Neuron (in vitro differentiated cells): Measurements from ENCODE around the gene DENND1A.
"Not testable (repeated sequence)": the region's sequence is repeated elsewhere in the genome, so short reads cannot be mapped to it uniquely, and the experiment has no call there.

Source experiments
- H2AFZ ChIP-seq: one replicate; pipeline ENCODE4 v1.6.1; 2013; ENCODE audit warnings: low read depth, mild to moderate bottlenecking, inconsistent platforms, low read length, moderate library complexity
- H3K27me3 ChIP-seq: one replicate; pipeline ENCODE4 v1.6.1; 2013; ENCODE audit warnings: low read length; ENCODE audit not compliant: insufficient read depth
- H3K36me3 ChIP-seq: one replicate; pipeline ENCODE4 v1.6.1; 2013; ENCODE audit warnings: low read length; ENCODE audit not compliant: insufficient read depth
- H3K4me1 ChIP-seq: one replicate; pipeline ENCODE4 v1.6.1; 2013; ENCODE audit warnings: low read length; ENCODE audit not compliant: insufficient read depth
- H3K4me3 ChIP-seq: 2 replicates; pipeline ENCODE4 v1.5.1; 2013; ENCODE audit warnings: mild to moderate bottlenecking, low read length, moderate library complexity
- H3K9me3 ChIP-seq: one replicate; pipeline ENCODE4 v1.6.1; 2013; ENCODE audit warnings: low read length

The DENND1A gene

GRCh38 chr9:123746765-123747164 is 183.2 kb downstream of the DENND1A start:
- Histone ChIP-seq H3K27me3 (no peaks in the 10 kb centered on the region), H3K4me1 (peaks cover 9% of the 10 kb centered on the region), H2AFZ (no peak overlapping the region), H3K4me3 (no peak overlapping the region), H3K36me3 (no peaks in the 10 kb centered on the region), H3K9me3 (no peaks in the 10 kb centered on the region)

- Histone ChIP-seq H2AFZ (no peak overlapping the region), H3K4me1 (peaks cover 12% of the 10 kb centered on the region), H3K4me3 (no peak overlapping the region), H3K36me3 (no peaks in the 10 kb centered on the region), H3K9me3 (no peaks in the 10 kb centered on the region), H3K27me3 (no peaks in the 10 kb centered on the region)
Observed at GRCh38 chr9:123745933-123746332, 184.0 kb downstream of the DENND1A start.

GRCh38 chr9:123745451-123745850 is 184.5 kb downstream of the DENND1A start:
- no peaks in the 10 kb centered on the region for H3K9me3 ChIP-seq
- no peaks in the 10 kb centered on the region for H3K27me3 ChIP-seq
- no peak overlapping the region for H3K4me3 ChIP-seq
- peaks cover 12% of the 10 kb centered on the region for H3K4me1 ChIP-seq
- H2AFZ ChIP-seq: no peak overlapping the region
- H3K36me3 ChIP-seq: no peaks in the 10 kb centered on the region

GRCh38 chr9:123743737-123744136 is 186.2 kb downstream of the DENND1A start:
- Histone ChIP-seq H2AFZ (no peak overlapping the region), H3K4me3 (no peak overlapping the region)

GRCh38 chr9:123742009-123742767 is 187.7 kb downstream of the DENND1A start:
- no peak overlapping the region for H2AFZ ChIP-seq
- no peaks in the 10 kb centered on the region for H3K9me3 ChIP-seq
- no peak overlapping the region for H3K4me3 ChIP-seq
- H3K27me3 ChIP-seq: no peaks in the 10 kb centered on the region
- peaks cover 20% of the 10 kb centered on the region for H3K4me1 ChIP-seq
- H3K36me3 ChIP-seq: no peaks in the 10 kb centered on the region

More at GRCh38 chr9:123743737-123744136, 186.2 kb downstream of the DENND1A start:
- H3K9me3 ChIP-seq: no peaks in the 10 kb centered on the region
- H3K4me1 ChIP-seq: peaks cover 12% of the 10 kb centered on the region
- H3K36me3 ChIP-seq: no peaks in the 10 kb centered on the region
- H3K27me3 ChIP-seq: no peaks in the 10 kb centered on the region

- Histone ChIP-seq H3K27me3 (no peaks in the 10 kb centered on the region), H3K4me1 (peaks cover 20% of the 10 kb centered on the region), H2AFZ (no peak overlapping the region)
Observed at GRCh38 chr9:123741214-123741613, 188.7 kb downstream of the DENND1A start.

GRCh38 chr9:123739902-123740301 is 190.0 kb downstream of the DENND1A start:
- no peaks in the 10 kb centered on the region for H3K36me3 ChIP-seq
- no peaks in the 10 kb centered on the region for H3K27me3 ChIP-seq
- H3K4me1 ChIP-seq: peaks cover 20% of the 10 kb centered on the region
- H2AFZ ChIP-seq: no peak overlapping the region
- H3K9me3 ChIP-seq: no peaks in the 10 kb centered on the region
- H3K4me3 ChIP-seq: no peak overlapping the region

More at GRCh38 chr9:123741214-123741613, 188.7 kb downstream of the DENND1A start:
- H3K4me3 ChIP-seq: no peak overlapping the region
- no peaks in the 10 kb centered on the region for H3K9me3 ChIP-seq
- no peaks in the 10 kb centered on the region for H3K36me3 ChIP-seq

GRCh38 chr9:123739387-123739786 is 190.5 kb downstream of the DENND1A start:
- Histone ChIP-seq H2AFZ (no peak overlapping the region), H3K4me3 (no peak overlapping the region), H3K4me1 (peaks cover 20% of the 10 kb centered on the region), H3K36me3 (no peaks in the 10 kb centered on the region), H3K9me3 (no peaks in the 10 kb centered on the region), H3K27me3 (no peaks in the 10 kb centered on the region)

GRCh38 chr9:123738648-123739047 is 191.3 kb downstream of the DENND1A start:
- no peaks in the 10 kb centered on the region for H3K9me3 ChIP-seq
- H2AFZ ChIP-seq: no peak overlapping the region
- H3K36me3 ChIP-seq: no peaks in the 10 kb centered on the region
- no peak overlapping the region for H3K4me3 ChIP-seq
- H3K27me3 ChIP-seq: no peaks in the 10 kb centered on the region
- peaks cover 20% of the 10 kb centered on the region for H3K4me1 ChIP-seq

- peaks cover 7% of the 10 kb centered on the region for H3K4me1 ChIP-seq
- no peak overlapping the region for H3K4me3 ChIP-seq
- no peaks in the 10 kb centered on the region for H3K36me3 ChIP-seq
- no peak overlapping the region for H2AFZ ChIP-seq
- no peaks in the 10 kb centered on the region for H3K9me3 ChIP-seq
- H3K27me3 ChIP-seq: no peaks in the 10 kb centered on the region
Observed at GRCh38 chr9:123735376-123735775, 194.6 kb downstream of the DENND1A start.

- not testable (repeated sequence) for H3K4me3 ChIP-seq, H3K9me3 ChIP-seq, H2AFZ ChIP-seq, H3K4me1 ChIP-seq, H3K27me3 ChIP-seq, H3K36me3 ChIP-seq
Observed at GRCh38 chr9:123728571-123728970, 201.4 kb downstream of the DENND1A start.

- Histone ChIP-seq H2AFZ (no peak overlapping the region), H3K4me3 (no peak overlapping the region), H3K27me3 (no peaks in the 10 kb centered on the region), H3K4me1 (peaks cover 5% of the 10 kb centered on the region), H3K9me3 (peaks cover 4% of the 10 kb centered on the region), H3K36me3 (no peaks in the 10 kb centered on the region)
Observed at GRCh38 chr9:123727332-123727731, 202.6 kb downstream of the DENND1A start.

GRCh38 chr9:123725389-123725788 is 204.5 kb downstream of the DENND1A start:
- H2AFZ ChIP-seq: no peak overlapping the region
- no peak overlapping the region for H3K4me3 ChIP-seq
- H3K4me1 ChIP-seq: peaks cover 5% of the 10 kb centered on the region
- H3K27me3 ChIP-seq: no peaks in the 10 kb centered on the region
- H3K36me3 ChIP-seq: no peaks in the 10 kb centered on the region
- H3K9me3 ChIP-seq: peaks cover 5% of the 10 kb centered on the region
